Neural cell (in vitro differentiated cells): ENCODE measurements around the gene FAM117A.

Source experiments
- CTCF ChIP-seq: fragments of 450-650 bp; IDR thresholded peaks from 2 replicates; pipeline ENCODE4 v1.5.1; 2014; ENCODE audit warnings: antibody characterized with exemption, mild to moderate bottlenecking, moderate library complexity; ENCODE audit not compliant: poor library complexity, severe bottlenecking
- EP300 ChIP-seq: fragments of 450-650 bp; conservative IDR thresholded peaks from 2 replicates; pipeline ENCODE4 v1.6.1; 2014; ENCODE audit warnings: antibody characterized with exemption, mild to moderate bottlenecking, moderate library complexity; ENCODE audit not compliant: poor library complexity, severe bottlenecking
- EZH2 ChIP-seq: fragments of 200-600, 300-800 bp; shearing (Covaris generic), sonication (generic); IDR thresholded peaks from 2 replicates; pipeline ENCODE4 v1.6.1; 2014; ENCODE audit warnings: antibody characterized with exemption, low read length, borderline replicate concordance, mild to moderate bottlenecking; ENCODE audit not compliant: insufficient read depth, poor library complexity, severe bottlenecking
- MXI1 ChIP-seq: fragments of 450-650 bp; conservative IDR thresholded peaks from 2 replicates; pipeline ENCODE4 v1.6.1; 2014; ENCODE audit warnings: antibody characterized with exemption, mild to moderate bottlenecking; ENCODE audit not compliant: poor library complexity, severe bottlenecking
- POLR2AphosphoS5 ChIP-seq: IDR thresholded peaks from 2 replicates; pipeline ENCODE4 v1.6.1; 2012
- RAD21 ChIP-seq: fragments of 450-650 bp; conservative IDR thresholded peaks from 2 replicates; pipeline ENCODE4 v1.6.1; 2014; ENCODE audit warnings: antibody characterized with exemption, mild to moderate bottlenecking, moderate library complexity
- REST ChIP-seq: IDR thresholded peaks from 2 replicates; pipeline ENCODE4 v1.6.1; 2012; ENCODE audit warnings: borderline replicate concordance
- TAF1 ChIP-seq: IDR thresholded peaks from 2 replicates; pipeline ENCODE4 v1.6.1; 2012; ENCODE audit warnings: low read depth

DNA sequence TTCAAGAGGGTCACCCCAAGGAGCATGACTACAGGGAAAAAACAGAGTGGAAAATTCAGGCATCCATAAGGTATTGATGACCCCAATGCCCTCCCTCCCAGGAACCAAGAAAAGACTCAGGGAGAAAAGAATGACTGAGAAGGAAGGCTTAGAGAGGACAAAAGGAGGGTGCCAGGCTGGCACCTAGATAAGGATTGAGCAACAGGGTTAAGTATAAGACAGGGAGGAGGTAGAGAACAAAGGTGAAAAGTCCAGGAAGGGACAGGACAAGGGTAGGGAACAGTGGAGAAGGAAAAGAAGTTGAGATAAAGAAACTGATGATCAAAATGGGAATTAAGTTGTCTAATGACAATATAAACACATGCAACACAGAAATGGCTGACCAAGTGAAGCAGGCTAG, 58.7 kb downstream of the FAM117A start:
- TF ChIP-seq CTCF = no peak
- no peak for TF ChIP-seq REST
- no peak for TF ChIP-seq RAD21
- TF ChIP-seq EZH2 = no peak
- no peak for TF ChIP-seq EP300
- no peak for TF ChIP-seq POLR2AphosphoS5
- TF ChIP-seq MXI1 = no peak
- no peak for TF ChIP-seq TAF1
